ENCODE data around the gene LYZL4. TPM values are rescaled to one million over a fixed set of nuclear protein-coding genes. Genes with fewer than 3 reads are reported as not detected.

The LYZL4 gene
- total RNA-seq, 5 donors from 2014 or later (not counting 1 experiment from before 2014, with no cell fraction given): not detected

DNA sequence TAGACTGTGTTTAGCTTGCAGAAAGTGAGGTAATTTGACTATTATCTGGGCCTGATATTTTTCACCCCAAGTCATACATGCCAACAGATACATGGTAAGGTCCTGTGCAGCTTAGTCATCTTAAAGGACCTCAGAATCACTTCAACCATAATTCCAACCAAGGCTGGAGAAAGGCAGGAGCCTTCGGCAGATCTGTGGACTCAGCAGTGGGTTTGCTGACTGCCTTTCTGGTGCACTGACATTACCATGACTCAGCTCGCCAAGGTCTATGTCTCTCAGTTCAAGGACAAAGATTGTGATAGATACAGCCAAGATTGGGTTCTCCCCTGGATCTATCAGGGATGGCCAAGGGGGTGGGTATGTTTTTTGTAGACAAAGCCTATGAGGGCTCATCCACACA, 32.7 kb downstream of the LYZL4 start:
- no peak for ATAC-seq (replicated peaks in 1 of 4)
- 79% methylated on average over 2 of the region's 2 CpGs for WGBS (ENCODE audit: insufficient coverage)

DNA sequence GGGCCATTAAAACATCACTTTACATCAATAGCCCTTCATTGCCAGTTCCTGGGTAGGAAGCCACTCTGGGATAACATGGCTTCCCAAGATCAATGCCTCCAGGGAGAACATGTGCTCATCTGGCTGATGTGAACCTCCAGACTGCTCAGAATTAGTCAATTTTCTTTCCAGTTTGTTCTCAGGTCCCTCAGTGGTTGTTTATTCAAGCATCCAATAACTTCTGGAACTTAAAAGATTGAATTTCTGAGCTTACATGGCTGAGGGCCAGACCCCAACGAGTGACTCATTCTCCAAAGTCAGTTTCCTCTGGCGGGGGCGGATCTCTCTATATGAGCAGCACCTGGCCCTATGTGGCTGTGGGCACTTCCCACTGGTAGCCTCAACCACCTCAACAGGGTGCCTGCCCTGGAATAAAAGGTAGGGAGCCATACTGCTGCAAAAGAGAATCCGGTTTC, 34.0 kb downstream of the LYZL4 start:
- H3K27me3 ChIP-seq (replicated peaks in 1 of 2; ENCODE audit: control insufficient read depth in 2 of 2, extremely low read depth in 1 of 2, insufficient read depth in 2 of 2, low read length in 1 of 2): peaks cover 0 to 7% of the 10 kb centered on the region in 2 experiments
- no peak overlapping the region for H3K27ac Mint-ChIP-seq
- peaks cover 3 to 7% of the 10 kb centered on the region in 2 donors for H3K27me3 Mint-ChIP-seq
- no peak overlapping the region for H3K4me3 ChIP-seq (ENCODE audit: control insufficient read depth in 1 of 2, extremely low read depth in 1 of 2, low read length in 1 of 2)
- POLR2A ChIA-PET: no interaction called here
- peak in 2 of 4 experiments; percentile 75 to 78 for ATAC-seq (replicated peaks in 1 of 4)
- H3K4me1 ChIP-seq (ENCODE audit: control insufficient read depth in 1 of 2, extremely low read depth in 1 of 2, insufficient read depth in 2 of 2, low read length in 2 of 2): no peaks in the 10 kb centered on the region
- H3K4me3 Mint-ChIP-seq: no peak overlapping the region
- H3K36me3 Mint-ChIP-seq: no peaks in the 10 kb centered on the region
- peak in 3 of 35 experiments; percentile 3 to 45 (median 22) for DNase-seq
- H3K36me3 ChIP-seq (ENCODE audit: control insufficient read depth in 2 of 2, extremely low read depth in 1 of 2, insufficient read depth in 1 of 2, low read length in 1 of 2): no peaks in the 10 kb centered on the region
- no peaks in the 10 kb centered on the region for H3K9me3 Mint-ChIP-seq
- peaks cover 2 to 17% (median 9%) of the 10 kb centered on the region in 3 donors for H3K4me1 Mint-ChIP-seq
- 67% methylated on average over 3 of the region's 4 CpGs for WGBS (ENCODE audit: insufficient coverage)
- H3K27ac ChIP-seq (ENCODE audit: low read length): no peak overlapping the region
- CTCF ChIA-PET: no interaction called here
- no peaks in the 10 kb centered on the region for H3K9me3 ChIP-seq

More for the DNA sequence above, 32.7 kb downstream of the LYZL4 start:
- Histone ChIP-seq H3K27ac (ENCODE audit: low read length) (no peak overlapping the region), H3K4me3 (ENCODE audit: control insufficient read depth in 1 of 2, extremely low read depth in 1 of 2, low read length in 1 of 2) (no peak overlapping the region), H3K9me3 (no peaks in the 10 kb centered on the region), H3K36me3 (ENCODE audit: control insufficient read depth in 2 of 2, extremely low read depth in 1 of 2, insufficient read depth in 1 of 2, low read length in 1 of 2) (no peaks in the 10 kb centered on the region), H3K27me3 (replicated peaks in 1 of 2; ENCODE audit: control insufficient read depth in 2 of 2, extremely low read depth in 1 of 2, insufficient read depth in 2 of 2, low read length in 1 of 2) (peaks cover 0 to 3% of the 10 kb centered on the region in 2 experiments), H3K4me1 (ENCODE audit: control insufficient read depth in 1 of 2, extremely low read depth in 1 of 2, insufficient read depth in 2 of 2, low read length in 2 of 2) (no peaks in the 10 kb centered on the region)
- Mint-ChIP-seq H3K4me3 (no peak overlapping the region), H3K27me3 (peaks cover 0 to 5% of the 10 kb centered on the region in 2 donors), H3K36me3 (no peaks in the 10 kb centered on the region), H3K27ac (no peak overlapping the region), H3K9me3 (no peaks in the 10 kb centered on the region), H3K4me1 (peaks cover 0 to 7% (median 1%) of the 10 kb centered on the region in 3 donors)
- no peak for DNase-seq
- ChIA-PET CTCF (no interaction called here), POLR2A (no interaction called here)

DNA sequence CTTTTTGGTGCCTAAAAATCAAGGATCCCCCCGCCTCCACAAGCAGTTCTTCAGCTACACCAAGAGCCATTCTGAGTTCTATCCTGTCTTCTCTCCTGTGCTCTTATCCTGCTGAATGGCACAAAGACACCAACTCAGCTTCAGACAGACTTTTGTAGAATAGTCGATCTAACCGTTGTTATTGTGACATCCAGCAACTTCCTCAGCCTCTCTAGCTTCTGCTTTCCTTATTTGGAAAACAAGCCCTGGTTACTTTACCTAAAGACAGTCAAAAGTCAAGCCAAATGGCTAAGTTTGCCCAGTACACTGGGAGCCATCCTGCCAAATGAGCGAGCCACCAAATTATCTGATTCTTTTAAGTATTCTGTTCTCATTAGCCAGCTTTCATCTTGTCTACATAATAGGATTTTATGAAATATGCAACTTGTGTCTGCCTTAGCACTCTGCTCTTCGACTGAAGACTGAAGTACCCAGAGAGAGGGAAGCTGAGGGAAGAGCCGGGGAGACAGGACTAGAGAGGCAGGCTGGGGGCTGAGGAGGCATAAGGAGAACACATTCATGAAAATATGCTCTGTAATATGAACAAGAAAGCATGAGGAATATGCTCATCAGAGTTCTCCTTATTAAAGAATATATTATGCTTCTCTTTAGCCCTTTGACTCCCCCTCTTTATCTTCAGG, 35.1 kb downstream of the LYZL4 start:
- no peak overlapping the region for H3K4me3 ChIP-seq (ENCODE audit: control insufficient read depth in 1 of 2, extremely low read depth in 1 of 2, low read length in 1 of 2)
- Mint-ChIP-seq H3K27me3 (peaks cover 3 to 10% of the 10 kb centered on the region in 2 donors), H3K4me3 (no peak overlapping the region), H3K36me3 (no peaks in the 10 kb centered on the region), H3K4me1 (peaks cover 4 to 19% (median 9%) of the 10 kb centered on the region in 3 donors), H3K9me3 (peaks cover 7 to 8% (median 8%) of the 10 kb centered on the region in 3 donors), H3K27ac (no peak overlapping the region)
- no peak overlapping the region for H3K27ac ChIP-seq (ENCODE audit: low read length)
- POLR2A ChIA-PET: no interaction called here
- H3K4me1 ChIP-seq (ENCODE audit: control insufficient read depth in 1 of 2, extremely low read depth in 1 of 2, insufficient read depth in 2 of 2, low read length in 2 of 2): no peaks in the 10 kb centered on the region
- no peak for DNase-seq
- peaks cover 0 to 7% of the 10 kb centered on the region in 2 experiments for H3K27me3 ChIP-seq (replicated peaks in 1 of 2; ENCODE audit: control insufficient read depth in 2 of 2, extremely low read depth in 1 of 2, insufficient read depth in 2 of 2, low read length in 1 of 2)
- H3K36me3 ChIP-seq (ENCODE audit: control insufficient read depth in 2 of 2, extremely low read depth in 1 of 2, insufficient read depth in 1 of 2, low read length in 1 of 2): no peaks in the 10 kb centered on the region
- H3K9me3 ChIP-seq: no peaks in the 10 kb centered on the region
- CTCF ChIA-PET: no interaction called here
- 74% methylated on average over 3 of the region's 6 CpGs for WGBS (ENCODE audit: insufficient coverage)
- ATAC-seq (replicated peaks in 1 of 4): no peak

DNA sequence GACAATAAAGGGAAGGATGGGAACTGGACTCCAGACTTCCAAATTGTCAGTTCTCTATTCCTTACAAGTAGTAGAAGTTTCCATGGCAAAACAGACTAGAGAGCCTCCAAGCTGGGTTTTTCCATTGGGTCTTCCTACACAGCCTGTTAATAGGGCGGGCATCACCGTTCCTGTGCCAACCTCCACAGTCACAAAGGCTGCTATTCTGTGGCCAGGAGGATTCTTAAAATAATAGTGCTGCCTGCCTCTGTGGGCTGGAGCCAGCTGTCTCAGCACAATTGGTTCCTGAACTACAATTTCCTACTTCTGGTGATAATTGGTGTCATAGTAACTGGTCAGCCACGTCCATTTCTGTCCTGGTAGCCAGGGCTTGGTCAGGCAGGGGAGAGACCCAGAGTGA, 38.6 kb downstream of the LYZL4 start:
- Mint-ChIP-seq H3K4me3 (no peak overlapping the region), H3K4me1 (peaks cover 14 to 26% (median 17%) of the 10 kb centered on the region in 3 donors), H3K27me3 (peaks cover 6 to 10% of the 10 kb centered on the region in 2 donors), H3K9me3 (peaks cover 7 to 9% (median 8%) of the 10 kb centered on the region in 3 donors), H3K36me3 (no peaks in the 10 kb centered on the region), H3K27ac (no peak overlapping the region)
- no peaks in the 10 kb centered on the region for H3K9me3 ChIP-seq
- no peak overlapping the region for H3K4me3 ChIP-seq (ENCODE audit: control insufficient read depth in 1 of 2, extremely low read depth in 1 of 2, low read length in 1 of 2)
- H3K27me3 ChIP-seq (replicated peaks in 1 of 2; ENCODE audit: control insufficient read depth in 2 of 2, extremely low read depth in 1 of 2, insufficient read depth in 2 of 2, low read length in 1 of 2): peaks cover 0 to 9% of the 10 kb centered on the region in 2 experiments
- ChIA-PET CTCF (no interaction called here), POLR2A (no interaction called here)
- WGBS (ENCODE audit: insufficient coverage): 90% methylated on average over 2 of the region's 3 CpGs
- ATAC-seq (replicated peaks in 1 of 4) (no peak), DNase-seq (no peak)
- H3K36me3 ChIP-seq (ENCODE audit: control insufficient read depth in 2 of 2, extremely low read depth in 1 of 2, insufficient read depth in 1 of 2, low read length in 1 of 2): no peaks in the 10 kb centered on the region
- no peak overlapping the region for H3K27ac ChIP-seq (ENCODE audit: low read length)
- peaks cover 6% of the 10 kb centered on the region in 2 experiments for H3K4me1 ChIP-seq (ENCODE audit: control insufficient read depth in 1 of 2, extremely low read depth in 1 of 2, insufficient read depth in 2 of 2, low read length in 2 of 2)

DNA sequence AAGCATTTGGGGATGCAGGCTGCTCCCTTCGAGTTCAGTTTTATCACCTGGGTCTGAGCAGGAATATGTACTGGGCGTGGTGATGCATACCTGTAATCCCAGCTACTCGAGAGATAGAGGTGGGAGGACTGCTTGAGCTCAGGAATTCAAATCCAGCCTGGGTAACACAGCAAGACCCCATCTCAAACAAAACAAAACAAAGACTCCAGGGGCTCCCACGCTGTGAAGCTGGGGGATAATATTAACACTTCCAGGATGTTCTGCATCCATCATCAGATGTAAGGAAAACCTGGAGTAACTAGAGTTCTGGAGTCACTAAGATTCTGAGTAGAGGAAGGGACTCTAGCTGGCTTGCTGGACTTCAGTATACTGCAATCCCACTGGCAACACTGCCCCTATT, 40.6 kb downstream of the LYZL4 start:
- DNase-seq (no peak), ATAC-seq (replicated peaks in 1 of 4) (no peak)
- H3K4me3 ChIP-seq (ENCODE audit: control insufficient read depth in 1 of 2, extremely low read depth in 1 of 2, low read length in 1 of 2): no peak overlapping the region
- H3K27ac ChIP-seq (ENCODE audit: low read length): no peak overlapping the region
- H3K27me3 ChIP-seq (replicated peaks in 1 of 2; ENCODE audit: control insufficient read depth in 2 of 2, extremely low read depth in 1 of 2, insufficient read depth in 2 of 2, low read length in 1 of 2): peaks cover 0 to 9% of the 10 kb centered on the region in 2 experiments
- ChIA-PET POLR2A (no interaction called here), CTCF (no interaction called here)
- H3K9me3 Mint-ChIP-seq: peaks cover 9 to 13% (median 11%) of the 10 kb centered on the region in 3 donors
- H3K36me3 ChIP-seq (ENCODE audit: control insufficient read depth in 2 of 2, extremely low read depth in 1 of 2, insufficient read depth in 1 of 2, low read length in 1 of 2): no peaks in the 10 kb centered on the region
- H3K4me3 Mint-ChIP-seq: no peak overlapping the region
- H3K4me1 ChIP-seq (ENCODE audit: control insufficient read depth in 1 of 2, extremely low read depth in 1 of 2, insufficient read depth in 2 of 2, low read length in 2 of 2): peaks cover 6% of the 10 kb centered on the region in 2 experiments
- no peaks in the 10 kb centered on the region for H3K36me3 Mint-ChIP-seq
- no peak overlapping the region for H3K27ac Mint-ChIP-seq
- peaks cover 2% of the 10 kb centered on the region for H3K9me3 ChIP-seq
- 71% methylated on average over 1 of the region's 4 CpGs for WGBS (ENCODE audit: insufficient coverage)
- H3K4me1 Mint-ChIP-seq: peaks cover 14 to 23% (median 19%) of the 10 kb centered on the region in 3 donors
- H3K27me3 Mint-ChIP-seq: peaks cover 6 to 7% of the 10 kb centered on the region in 2 donors

DNA sequence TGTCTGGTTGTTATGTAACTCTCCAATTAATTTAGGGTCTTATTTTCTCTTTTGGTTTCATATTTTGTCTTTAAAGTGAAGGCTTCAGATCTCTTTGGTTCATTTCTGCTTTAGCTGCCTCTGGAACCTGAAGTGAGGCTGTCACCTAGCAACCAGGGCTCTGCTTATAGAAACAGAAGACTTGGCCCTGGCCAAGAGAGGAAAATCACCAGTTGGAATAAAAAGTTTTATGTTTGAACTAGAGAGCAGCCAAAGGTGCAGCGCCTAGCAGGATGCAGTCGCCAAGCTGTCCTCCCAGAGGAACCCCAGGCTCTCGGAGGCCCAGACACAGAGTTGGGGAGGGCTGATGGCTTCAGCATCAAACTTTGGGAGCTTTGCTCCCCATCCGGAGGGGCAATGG, 41.1 kb downstream of the LYZL4 start:
- Mint-ChIP-seq H3K9me3 (peaks cover 9 to 13% (median 11%) of the 10 kb centered on the region in 3 donors), H3K27me3 (peaks cover 6 to 7% of the 10 kb centered on the region in 2 donors), H3K4me3 (no peak overlapping the region), H3K27ac (peak overlapping the region; percentile 55 to 71), H3K4me1 (peaks cover 14 to 23% (median 19%) of the 10 kb centered on the region in 3 donors), H3K36me3 (no peaks in the 10 kb centered on the region)
- ATAC-seq (replicated peaks in 1 of 4) (peak in 1 of 4 experiments; percentile 63), DNase-seq (peak in 4 of 35 experiments; percentile 5 to 29 (median 20))
- Histone ChIP-seq H3K27me3 (replicated peaks in 1 of 2; ENCODE audit: control insufficient read depth in 2 of 2, extremely low read depth in 1 of 2, insufficient read depth in 2 of 2, low read length in 1 of 2) (peaks cover 0 to 6% of the 10 kb centered on the region in 2 experiments), H3K36me3 (ENCODE audit: control insufficient read depth in 2 of 2, extremely low read depth in 1 of 2, insufficient read depth in 1 of 2, low read length in 1 of 2) (no peaks in the 10 kb centered on the region), H3K4me1 (ENCODE audit: control insufficient read depth in 1 of 2, extremely low read depth in 1 of 2, insufficient read depth in 2 of 2, low read length in 2 of 2) (peaks cover 6% of the 10 kb centered on the region in 2 experiments), H3K4me3 (ENCODE audit: control insufficient read depth in 1 of 2, extremely low read depth in 1 of 2, low read length in 1 of 2) (no peak overlapping the region), H3K27ac (ENCODE audit: low read length) (no peak overlapping the region), H3K9me3 (peaks cover 2% of the 10 kb centered on the region)
- CTCF ChIA-PET: no interaction called here
- POLR2A ChIA-PET: no interaction called here
- WGBS (ENCODE audit: insufficient coverage): 78% methylated on average over 4 of the region's 4 CpGs
